ENCODE measurements around the gene ZACN. TPM values are rescaled to one million over a fixed set of nuclear protein-coding genes. Genes with fewer than 3 reads are reported as not detected.

Gene ZACN
- polyA plus RNA-seq, 1 experiment = 0.05 TPM

DNA sequence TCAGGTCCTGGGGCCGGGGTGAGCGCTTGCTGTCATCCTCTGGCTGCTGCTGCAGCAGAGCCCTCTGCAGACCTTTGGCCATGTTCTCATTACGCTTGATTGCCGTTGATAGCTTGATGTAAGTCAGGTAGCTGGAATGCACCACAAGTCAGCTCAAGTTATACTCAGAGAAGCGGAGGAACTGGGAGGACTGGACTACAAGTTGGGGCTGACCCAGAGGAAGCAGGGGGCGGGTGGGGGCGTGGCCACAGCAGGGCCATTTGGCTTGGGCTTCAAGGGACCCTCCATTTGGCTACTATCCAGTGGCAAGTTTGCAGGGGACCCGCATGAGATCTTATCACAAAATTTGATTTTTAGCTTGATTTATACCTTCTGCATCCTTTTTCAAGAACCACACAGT is 32.9 kb upstream of the ZACN start:
- ChIA-PET CTCF (interaction anchor here (0.8 kb wide), 1 partner anchor 76 kb away, joined by 3 read pairs; no protein-coding TSS in a partner anchor), POLR2A (no interaction called here)
- H3K36me3 ChIP-seq (ENCODE audit: control insufficient read depth, insufficient read depth, low read length) = peaks cover 41% of the 10 kb centered on the region

DNA sequence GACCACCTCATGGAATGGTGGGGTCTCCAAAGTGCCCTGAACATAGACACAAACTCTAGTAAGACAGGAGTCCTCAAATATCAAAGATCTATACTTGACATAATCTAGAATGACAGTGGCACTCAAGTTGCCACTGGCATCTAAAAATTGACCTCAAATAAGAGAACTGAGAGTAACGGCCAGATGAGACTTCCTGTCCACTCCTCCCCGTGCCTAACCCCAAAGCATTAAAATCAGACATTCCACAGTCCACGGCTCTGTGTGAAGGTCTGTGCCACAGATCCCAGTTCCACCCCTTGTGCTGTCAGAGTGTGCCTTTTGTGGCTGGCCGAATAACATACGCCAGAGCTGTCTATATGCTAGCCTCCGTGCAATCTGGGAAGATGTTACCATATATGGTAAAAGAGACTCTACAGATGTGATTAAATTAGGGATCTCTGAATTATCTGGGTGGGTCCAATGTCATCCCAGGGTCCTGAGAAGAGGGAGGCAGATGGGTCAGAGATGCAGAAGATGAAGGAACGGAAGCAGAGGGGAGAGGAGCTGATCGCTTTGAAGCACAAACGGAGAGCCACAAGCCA is 30.9 kb upstream of the ZACN start:
- TF ChIP-seq, protein P1, sequence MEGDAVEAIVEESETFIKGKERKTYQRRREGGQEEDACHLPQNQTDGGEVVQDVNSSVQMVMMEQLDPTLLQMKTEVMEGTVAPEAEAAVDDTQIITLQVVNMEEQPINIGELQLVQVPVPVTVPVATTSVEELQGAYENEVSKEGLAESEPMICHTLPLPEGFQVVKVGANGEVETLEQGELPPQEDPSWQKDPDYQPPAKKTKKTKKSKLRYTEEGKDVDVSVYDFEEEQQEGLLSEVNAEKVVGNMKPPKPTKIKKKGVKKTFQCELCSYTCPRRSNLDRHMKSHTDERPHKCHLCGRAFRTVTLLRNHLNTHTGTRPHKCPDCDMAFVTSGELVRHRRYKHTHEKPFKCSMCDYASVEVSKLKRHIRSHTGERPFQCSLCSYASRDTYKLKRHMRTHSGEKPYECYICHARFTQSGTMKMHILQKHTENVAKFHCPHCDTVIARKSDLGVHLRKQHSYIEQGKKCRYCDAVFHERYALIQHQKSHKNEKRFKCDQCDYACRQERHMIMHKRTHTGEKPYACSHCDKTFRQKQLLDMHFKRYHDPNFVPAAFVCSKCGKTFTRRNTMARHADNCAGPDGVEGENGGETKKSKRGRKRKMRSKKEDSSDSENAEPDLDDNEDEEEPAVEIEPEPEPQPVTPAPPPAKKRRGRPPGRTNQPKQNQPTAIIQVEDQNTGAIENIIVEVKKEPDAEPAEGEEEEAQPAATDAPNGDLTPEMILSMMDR (IDR thresholded peaks at IDR 0.05; ENCODE audit: insufficient read depth, low read depth, low read length) = no peak
- H3K36me3 ChIP-seq (ENCODE audit: control insufficient read depth, insufficient read depth, low read length) = peaks cover 37% of the 10 kb centered on the region
- ChIA-PET CTCF (interaction anchor here (1.3 to 2.1 kb wide), 3 partner anchors 23 to 34 kb away, joined by 3 to 9 read pairs (median 4); no protein-coding TSS in a partner anchor), POLR2A (no interaction called here)
- no peaks in the 10 kb centered on the region for H3K27me3 ChIP-seq (ENCODE audit: control insufficient read depth, insufficient read depth, low read length)
- no peak for DNase-seq (ENCODE audit: low read depth)
- H3K4me3 ChIP-seq (ENCODE audit: low read depth, low read length) = no peak overlapping the region

More for the DNA sequence above, 32.9 kb upstream of the ZACN start:
- no peak overlapping the region for H3K4me3 ChIP-seq (ENCODE audit: low read depth, low read length)
- no peak for DNase-seq (ENCODE audit: low read depth)
- no peaks in the 10 kb centered on the region for H3K27me3 ChIP-seq (ENCODE audit: control insufficient read depth, insufficient read depth, low read length)
- TF ChIP-seq, protein P1 (IDR thresholded peaks at IDR 0.05; ENCODE audit: insufficient read depth, low read depth, low read length) = no peak

DNA sequence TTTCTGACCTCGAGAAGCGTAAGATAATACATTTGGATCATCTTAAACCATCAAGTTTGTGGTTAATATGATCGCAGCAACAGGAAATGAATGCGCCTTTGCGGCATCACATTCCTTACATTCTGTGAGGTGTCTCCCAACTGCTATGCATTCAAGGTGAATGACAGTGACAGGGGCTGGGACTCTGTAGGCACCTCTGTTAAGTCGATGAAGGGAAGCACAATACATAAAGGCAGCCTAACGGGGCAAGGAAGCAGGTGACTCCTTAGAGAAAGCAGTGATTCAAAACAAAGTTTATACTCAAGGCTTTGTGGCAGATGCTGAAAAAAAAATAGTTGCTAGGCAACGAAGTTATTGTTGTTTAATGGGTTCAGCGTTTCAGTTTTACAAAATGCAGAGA is 30.3 kb upstream of the ZACN start:
- Histone ChIP-seq H3K4me3 (ENCODE audit: low read depth, low read length) (no peak overlapping the region), H3K27me3 (ENCODE audit: control insufficient read depth, insufficient read depth, low read length) (no peaks in the 10 kb centered on the region), H3K36me3 (ENCODE audit: control insufficient read depth, insufficient read depth, low read length) (peaks cover 33% of the 10 kb centered on the region)
- CTCF ChIA-PET = interaction anchor here (0.7 to 2.5 kb wide), 3 partner anchors 24 to 34 kb away, joined by 3 to 7 read pairs (median 4); partner anchors contain the start of gene SRP68
- no peak for DNase-seq (ENCODE audit: low read depth)
- POLR2A ChIA-PET = no interaction called here
- TF ChIP-seq, protein P1 (IDR thresholded peaks at IDR 0.05; ENCODE audit: insufficient read depth, low read depth, low read length) = no peak

DNA sequence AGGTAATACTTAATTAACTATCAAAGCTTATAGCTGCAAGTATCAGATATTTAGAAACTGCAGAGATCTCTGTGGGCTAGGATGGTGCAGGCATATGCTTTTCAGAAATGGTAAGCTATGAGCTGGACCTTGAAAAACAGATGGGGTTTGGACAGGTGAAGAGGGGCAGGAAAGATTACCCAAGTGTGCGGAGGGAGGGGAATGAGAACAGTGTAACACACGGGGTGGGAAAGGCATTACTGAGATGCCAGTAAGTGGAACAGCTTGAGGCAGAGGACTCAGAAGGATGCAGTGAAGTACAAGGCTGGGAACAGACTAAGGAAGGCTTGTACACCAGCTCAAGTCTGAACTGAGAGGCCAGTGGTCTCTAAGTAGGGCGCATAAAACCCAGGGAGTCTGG is 29.7 kb upstream of the ZACN start:
- H3K27me3 ChIP-seq (ENCODE audit: control insufficient read depth, insufficient read depth, low read length) = no peaks in the 10 kb centered on the region
- H3K4me3 ChIP-seq (ENCODE audit: low read depth, low read length) = no peak overlapping the region
- POLR2A ChIA-PET = no interaction called here
- no peak for DNase-seq (ENCODE audit: low read depth)
- peaks cover 34% of the 10 kb centered on the region for H3K36me3 ChIP-seq (ENCODE audit: control insufficient read depth, insufficient read depth, low read length)
- TF ChIP-seq, protein P1 (IDR thresholded peaks at IDR 0.05; ENCODE audit: insufficient read depth, low read depth, low read length) = no peak
- CTCF ChIA-PET = interaction anchor here (0.7 to 2.5 kb wide), 3 partner anchors 23 to 35 kb away, joined by 3 to 7 read pairs (median 4); partner anchors contain the start of gene SRP68

DNA sequence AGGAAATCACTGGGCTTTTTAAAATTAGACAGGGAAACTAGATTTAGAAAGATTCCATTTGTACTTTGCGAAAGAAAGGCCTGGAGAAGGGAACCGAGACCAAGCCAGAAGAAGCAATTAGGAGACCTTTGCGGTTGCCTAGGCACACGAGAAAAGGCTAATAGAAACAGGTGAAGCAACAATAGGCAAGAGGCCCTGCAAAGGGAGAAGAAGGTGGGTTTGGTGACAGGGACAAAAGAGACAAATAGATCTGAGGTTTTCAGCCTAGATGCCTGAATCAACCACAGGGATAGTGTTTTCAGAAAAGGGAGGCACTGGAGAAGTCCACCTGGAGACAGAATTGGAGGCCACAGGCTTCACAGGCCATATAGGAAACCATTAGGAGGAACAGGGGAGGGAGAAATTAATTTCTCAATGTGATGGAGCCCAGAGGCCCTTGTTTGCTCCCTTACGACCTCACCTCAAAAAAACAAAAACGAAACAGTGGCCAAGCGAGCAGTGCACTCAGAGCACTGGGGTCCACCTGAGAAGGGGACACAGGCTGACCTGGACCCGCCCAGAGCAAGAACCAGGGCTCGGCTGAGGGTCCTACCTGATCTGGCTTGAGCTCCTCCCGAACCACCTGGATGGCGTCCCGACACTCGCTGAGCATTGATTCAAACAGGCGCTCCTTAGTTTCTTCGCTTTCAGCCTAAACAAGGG is 29.0 kb upstream of the ZACN start:
- TF ChIP-seq, protein P1 (IDR thresholded peaks at IDR 0.05; ENCODE audit: insufficient read depth, low read depth, low read length) = no peak
- H3K36me3 ChIP-seq (ENCODE audit: control insufficient read depth, insufficient read depth, low read length) = peaks cover 30% of the 10 kb centered on the region
- CTCF ChIA-PET = interaction anchor here (1.1 to 2.5 kb wide), 3 partner anchors 16 to 36 kb away, joined by 3 to 7 read pairs (median 4); no protein-coding TSS in a partner anchor
- no peaks in the 10 kb centered on the region for H3K27me3 ChIP-seq (ENCODE audit: control insufficient read depth, insufficient read depth, low read length)
- POLR2A ChIA-PET = no interaction called here
- DNase-seq (ENCODE audit: low read depth) = no peak
- H3K4me3 ChIP-seq (ENCODE audit: low read depth, low read length) = no peak overlapping the region

Measured in BJ (cell line).